Fibroblast of lung (primary cell): ENCODE data around the gene PDHX. TPM values are rescaled to one million over a fixed set of nuclear protein-coding genes. Genes with fewer than 3 reads are reported as not detected.

Experiments
- DNase-seq, 2 donors: peaks; one replicate each; pipeline versions ENCODE4 v3.0.0 to v3.0.0-alpha.2; 2010; ENCODE audit warnings: low read depth in 2 of 2
- H2AFZ ChIP-seq: 2 replicates; pipeline ENCODE4 v1.5.1; 2012; ENCODE audit warnings: low read length, control low read depth, inconsistent platforms
- H3K27ac ChIP-seq: 2 replicates; pipeline ENCODE4 v1.5.1; 2011; ENCODE audit warnings: low read length, control low read depth; ENCODE audit not compliant: insufficient read depth
- H3K27me3 ChIP-seq: 2 replicates; pipeline ENCODE4 v1.5.1; 2011; ENCODE audit warnings: mild to moderate bottlenecking, low read length; ENCODE audit not compliant: control insufficient read depth, insufficient read depth
- H3K36me3 ChIP-seq: 2 replicates; pipeline ENCODE4 v1.5.1; 2011; ENCODE audit warnings: low read length; ENCODE audit not compliant: control insufficient read depth, insufficient read depth
- H3K4me1 ChIP-seq: 2 replicates; pipeline ENCODE4 v1.5.1; 2011; ENCODE audit warnings: low read length; ENCODE audit not compliant: control insufficient read depth, insufficient read depth; ENCODE audit errors: extremely low read depth
- H3K4me2 ChIP-seq: 2 replicates; pipeline ENCODE4 v1.5.1; 2011; ENCODE audit warnings: low read length, control low read depth; ENCODE audit not compliant: insufficient read depth; ENCODE audit errors: extremely low read depth
- H3K4me3 ChIP-seq, 4 experiments: fragments of 200-600 bp in 1 of 4; sonication (generic) in 1 of 4; replicated peaks in 1 of 4; 2 replicates each; pipeline ENCODE4 v1.5.1; 2011 to 2016; ENCODE audit warnings: low read length in 4 of 4, low read depth in 3 of 4, mild to moderate bottlenecking in 3 of 4, control low read depth in 2 of 4, inconsistent platforms in 1 of 4, mixed read lengths in 1 of 4; ENCODE audit not compliant: insufficient read depth in 1 of 4; ENCODE audit errors: control extremely low read depth in 1 of 4
- H3K79me2 ChIP-seq: 2 replicates; pipeline ENCODE4 v1.5.1; 2012; ENCODE audit warnings: mild to moderate bottlenecking, low read length, inconsistent platforms; ENCODE audit not compliant: control insufficient read depth, insufficient read depth
- H3K9ac ChIP-seq: 2 replicates; pipeline ENCODE4 v1.5.1; 2011; ENCODE audit warnings: mild to moderate bottlenecking, low read length, control low read depth; ENCODE audit not compliant: insufficient read depth
- H3K9me3 ChIP-seq: 2 replicates; pipeline ENCODE4 v1.5.1; 2012; ENCODE audit warnings: low read depth, low read length; ENCODE audit not compliant: control insufficient read depth, insufficient read depth
- H4K20me1 ChIP-seq: 2 replicates; pipeline ENCODE4 v1.5.1; 2011; ENCODE audit warnings: low read length; ENCODE audit not compliant: control insufficient read depth, insufficient read depth; ENCODE audit errors: extremely low read depth
- EZH2 ChIP-seq: IDR thresholded peaks from 2 replicates; pipeline ENCODE4 v1.5.1; 2012; ENCODE audit warnings: low read length, control low read depth, mild to moderate bottlenecking; ENCODE audit errors: missing control alignments
- polyA plus RNA-seq, 2 donors: library from polyadenylated mRNA; depleted of rRNA in 1 of 2; stranded (reverse) in 1 of 2; unstranded in 1 of 2; fragments of >200 nt; gene quantifications; 2 replicates each; pipeline ENCODE4 v1.2.1, GENCODE V29; 2011 to 2012; ENCODE audit warnings: missing spikeins in 1 of 2
- total RNA-seq: library from RNA; depleted of rRNA; stranded (reverse); fragments of >200 nt; gene quantifications from 2 replicates; pipeline ENCODE4 v1.2.1, GENCODE V29; 2014
- TF ChIP-seq, protein P1 (sequence below), 2 donors: IDR thresholded peaks in 1 of 2; conservative IDR thresholded peaks in 1 of 2; 1 replicate in 1 of 2; 2 replicates in 1 of 2; pipeline ENCODE4 v1.5.1; 2011 to 2012; ENCODE audit warnings: low read length in 2 of 2, control low read depth in 1 of 2, inconsistent platforms in 1 of 2, low read depth in 1 of 2, mild to moderate bottlenecking in 1 of 2

Gene PDHX
- total and polyA plus RNA-seq, 2 donors (not counting 1 experiment from before 2014, with no cell fraction given), result 29.6 to 36.5 TPM

DNA sequence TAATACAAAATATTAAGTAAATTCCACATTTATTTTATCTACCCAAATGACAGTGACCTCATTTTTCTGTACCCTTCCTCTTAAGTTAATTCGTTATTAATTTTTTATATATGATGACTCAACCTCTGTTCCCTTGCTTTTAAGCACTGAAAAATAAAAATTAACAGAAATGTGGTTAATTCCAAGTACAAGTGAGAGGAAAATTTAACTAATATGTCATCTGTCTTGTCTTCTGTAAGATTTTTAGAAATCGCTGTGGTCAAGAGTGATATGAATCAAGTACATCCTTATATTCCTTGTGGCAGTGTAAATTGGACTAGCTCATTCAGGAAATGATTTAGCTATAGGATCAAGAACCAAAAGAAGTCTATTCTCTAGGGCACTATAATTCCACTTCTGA, 74.5 kb downstream of the PDHX start:
- no peak overlapping the region for H3K27ac ChIP-seq
- no peaks in the 10 kb centered on the region for H3K9me3 ChIP-seq
- no peak for TF ChIP-seq EZH2
- H3K4me1 ChIP-seq, result peaks cover 2% of the 10 kb centered on the region
- no peaks in the 10 kb centered on the region for H3K27me3 ChIP-seq
- no peak overlapping the region for H3K4me3 ChIP-seq
- no peak overlapping the region for H2AFZ ChIP-seq
- H3K36me3 ChIP-seq, result peaks cover 3% of the 10 kb centered on the region
- no peak overlapping the region for H3K9ac ChIP-seq
- no peak for DNase-seq
- H3K79me2 ChIP-seq, result no peaks in the 10 kb centered on the region
- H3K4me2 ChIP-seq, result no peak overlapping the region
- no peaks in the 10 kb centered on the region for H4K20me1 ChIP-seq

DNA sequence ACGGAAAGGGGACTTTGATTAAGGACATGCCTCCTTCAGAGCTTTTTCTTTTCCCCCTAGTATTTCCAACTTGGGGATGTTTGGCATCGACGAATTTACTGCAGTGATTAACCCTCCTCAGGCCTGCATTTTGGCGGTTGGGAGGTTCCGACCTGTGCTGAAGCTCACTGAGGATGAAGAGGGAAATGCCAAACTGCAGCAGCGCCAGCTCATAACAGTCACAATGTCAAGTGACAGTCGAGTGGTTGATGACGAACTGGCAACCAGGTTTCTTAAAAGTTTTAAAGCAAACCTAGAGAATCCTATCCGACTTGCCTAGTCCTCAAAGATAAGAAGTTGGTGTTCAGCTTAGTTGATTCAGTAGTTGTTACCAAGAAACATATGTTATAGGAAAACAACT, 78.4 kb downstream of the PDHX start:
- no peaks in the 10 kb centered on the region for H3K27me3 ChIP-seq
- DNase-seq, result no peak
- peaks cover 2% of the 10 kb centered on the region for H3K4me1 ChIP-seq
- no peak for TF ChIP-seq EZH2
- TF ChIP-seq, protein P1, sequence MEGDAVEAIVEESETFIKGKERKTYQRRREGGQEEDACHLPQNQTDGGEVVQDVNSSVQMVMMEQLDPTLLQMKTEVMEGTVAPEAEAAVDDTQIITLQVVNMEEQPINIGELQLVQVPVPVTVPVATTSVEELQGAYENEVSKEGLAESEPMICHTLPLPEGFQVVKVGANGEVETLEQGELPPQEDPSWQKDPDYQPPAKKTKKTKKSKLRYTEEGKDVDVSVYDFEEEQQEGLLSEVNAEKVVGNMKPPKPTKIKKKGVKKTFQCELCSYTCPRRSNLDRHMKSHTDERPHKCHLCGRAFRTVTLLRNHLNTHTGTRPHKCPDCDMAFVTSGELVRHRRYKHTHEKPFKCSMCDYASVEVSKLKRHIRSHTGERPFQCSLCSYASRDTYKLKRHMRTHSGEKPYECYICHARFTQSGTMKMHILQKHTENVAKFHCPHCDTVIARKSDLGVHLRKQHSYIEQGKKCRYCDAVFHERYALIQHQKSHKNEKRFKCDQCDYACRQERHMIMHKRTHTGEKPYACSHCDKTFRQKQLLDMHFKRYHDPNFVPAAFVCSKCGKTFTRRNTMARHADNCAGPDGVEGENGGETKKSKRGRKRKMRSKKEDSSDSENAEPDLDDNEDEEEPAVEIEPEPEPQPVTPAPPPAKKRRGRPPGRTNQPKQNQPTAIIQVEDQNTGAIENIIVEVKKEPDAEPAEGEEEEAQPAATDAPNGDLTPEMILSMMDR (conservative IDR thresholded peaks at IDR 0.05 in 1 of 2, IDR thresholded peaks at IDR 0.05 in 1 of 2; ENCODE audit: low read depth in 1 of 2, low read length in 2 of 2), result no peak
- H3K4me2 ChIP-seq, result no peak overlapping the region
- H3K79me2 ChIP-seq, result no peaks in the 10 kb centered on the region
- H3K9me3 ChIP-seq, result no peaks in the 10 kb centered on the region
- peaks cover 2% of the 10 kb centered on the region for H3K36me3 ChIP-seq
- H2AFZ ChIP-seq, result no peak overlapping the region
- no peaks in the 10 kb centered on the region for H4K20me1 ChIP-seq
- H3K27ac ChIP-seq, result no peak overlapping the region
- no peak overlapping the region for H3K4me3 ChIP-seq
- H3K9ac ChIP-seq, result no peak overlapping the region

DNA sequence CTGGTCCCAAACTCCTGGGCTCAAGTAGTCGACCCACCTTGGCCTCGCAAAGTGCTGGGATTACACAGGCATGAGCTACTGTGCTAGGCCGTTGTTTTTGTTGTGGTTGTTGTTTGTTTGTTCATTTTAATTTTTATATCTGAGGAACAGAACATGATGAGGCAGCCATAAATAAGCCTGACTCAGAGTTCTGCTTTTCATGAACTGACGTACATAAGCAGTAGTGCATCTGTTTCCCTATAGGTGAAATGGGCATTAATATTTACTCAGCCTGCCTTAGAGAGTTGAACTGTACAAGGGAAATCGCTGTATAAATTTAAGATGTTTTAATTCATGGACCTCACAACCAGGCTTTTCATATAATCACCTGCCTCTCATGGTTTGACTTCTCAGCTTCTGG, 80.5 kb downstream of the PDHX start:
- no peak for DNase-seq
- H2AFZ ChIP-seq, result no peak overlapping the region
- no peak for TF ChIP-seq EZH2
- TF ChIP-seq, protein P1 (conservative IDR thresholded peaks at IDR 0.05 in 1 of 2, IDR thresholded peaks at IDR 0.05 in 1 of 2; ENCODE audit: low read depth in 1 of 2, low read length in 2 of 2), result no peak
- no peak overlapping the region for H3K4me2 ChIP-seq
- no peaks in the 10 kb centered on the region for H4K20me1 ChIP-seq
- H3K27me3 ChIP-seq, result no peaks in the 10 kb centered on the region
- H3K4me1 ChIP-seq, result peaks cover 2% of the 10 kb centered on the region
- H3K9me3 ChIP-seq, result no peaks in the 10 kb centered on the region
- H3K79me2 ChIP-seq, result no peaks in the 10 kb centered on the region
- H3K36me3 ChIP-seq, result peaks cover 2% of the 10 kb centered on the region
- H3K4me3 ChIP-seq, result no peak overlapping the region
- no peak overlapping the region for H3K27ac ChIP-seq
- no peak overlapping the region for H3K9ac ChIP-seq
